Activated T-cell treated with anti-CD3 and anti-CD28 coated beads for 4 hours (primary cell): ENCODE measurements around the gene GPSM1.

Experiments used
- DNase-seq: peaks from one replicate; pipeline ENCODE4 v3.0.0-alpha.2; 2020

The GPSM1 gene

DNA sequence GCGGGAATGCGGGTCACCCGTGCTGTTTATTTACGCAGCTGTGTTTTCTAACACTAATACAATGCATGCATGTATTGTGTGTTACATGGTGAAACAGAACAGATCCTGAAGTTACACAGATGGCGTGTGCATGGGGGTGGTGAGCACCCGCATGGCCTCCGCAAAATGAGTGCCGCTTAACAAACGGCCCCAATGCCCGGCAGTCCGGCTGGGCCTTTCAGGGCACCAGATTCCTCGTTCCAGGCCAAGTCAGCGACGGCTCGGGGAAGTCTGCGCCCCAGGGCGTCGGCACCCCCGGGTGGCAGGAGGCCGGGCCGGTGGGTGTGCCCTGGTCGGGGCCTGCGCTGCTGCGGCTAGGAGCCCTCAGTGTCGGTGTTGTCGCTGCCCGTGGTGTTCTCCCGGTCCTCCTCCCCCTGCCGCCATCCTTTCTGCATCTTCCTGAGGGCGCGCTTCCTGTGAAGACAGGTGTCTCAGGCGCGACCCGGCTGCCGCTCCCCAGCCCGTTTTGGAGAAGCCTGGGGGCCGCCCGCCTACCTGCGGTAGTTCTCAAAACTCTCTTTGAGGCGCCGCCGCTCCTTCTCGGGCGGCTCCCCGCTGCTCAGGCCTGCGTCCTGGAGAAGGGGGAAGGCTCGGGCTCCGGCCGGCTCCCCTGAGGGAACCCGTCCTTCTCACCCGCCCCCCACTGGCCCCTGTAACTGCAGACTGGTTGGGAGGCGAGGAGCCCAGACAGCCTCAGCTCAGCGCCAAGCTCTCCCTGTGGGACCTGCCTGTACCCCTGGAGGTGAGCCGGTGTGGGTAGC, 36.8 kb downstream of the GPSM1 start:
- DNase-seq, result no peak

- no peak for DNase-seq
Observed at GRCh38 chr9:136364942-136365774, 37.8 kb downstream of the GPSM1 start.

DNA sequence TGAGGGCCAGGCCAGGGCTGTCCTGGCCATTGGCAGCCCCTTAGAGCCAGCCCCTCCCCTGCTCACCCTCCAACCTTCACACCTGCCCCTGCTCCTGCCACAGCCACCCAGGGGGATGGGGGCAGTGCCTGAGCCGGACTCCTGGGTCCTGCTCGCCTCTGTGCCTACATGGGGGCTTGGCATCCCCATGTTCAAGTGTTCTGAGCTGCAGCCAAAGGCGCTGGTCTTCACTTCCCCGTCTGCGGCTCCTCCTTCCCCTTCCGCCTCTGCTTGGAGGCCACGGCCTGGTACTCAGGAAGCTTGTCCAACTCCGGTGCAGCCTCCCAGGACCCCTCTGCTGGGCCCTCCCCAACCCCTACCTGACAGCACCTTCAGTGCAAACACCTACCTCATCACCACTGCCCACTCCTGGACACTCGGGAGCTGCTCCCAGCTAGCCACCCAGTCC, 38.5 kb downstream of the GPSM1 start:
- DNase-seq, result no peak

GRCh38 chr9:136366826-136367225, 39.5 kb downstream of the GPSM1 start:
- no peak for DNase-seq

DNA sequence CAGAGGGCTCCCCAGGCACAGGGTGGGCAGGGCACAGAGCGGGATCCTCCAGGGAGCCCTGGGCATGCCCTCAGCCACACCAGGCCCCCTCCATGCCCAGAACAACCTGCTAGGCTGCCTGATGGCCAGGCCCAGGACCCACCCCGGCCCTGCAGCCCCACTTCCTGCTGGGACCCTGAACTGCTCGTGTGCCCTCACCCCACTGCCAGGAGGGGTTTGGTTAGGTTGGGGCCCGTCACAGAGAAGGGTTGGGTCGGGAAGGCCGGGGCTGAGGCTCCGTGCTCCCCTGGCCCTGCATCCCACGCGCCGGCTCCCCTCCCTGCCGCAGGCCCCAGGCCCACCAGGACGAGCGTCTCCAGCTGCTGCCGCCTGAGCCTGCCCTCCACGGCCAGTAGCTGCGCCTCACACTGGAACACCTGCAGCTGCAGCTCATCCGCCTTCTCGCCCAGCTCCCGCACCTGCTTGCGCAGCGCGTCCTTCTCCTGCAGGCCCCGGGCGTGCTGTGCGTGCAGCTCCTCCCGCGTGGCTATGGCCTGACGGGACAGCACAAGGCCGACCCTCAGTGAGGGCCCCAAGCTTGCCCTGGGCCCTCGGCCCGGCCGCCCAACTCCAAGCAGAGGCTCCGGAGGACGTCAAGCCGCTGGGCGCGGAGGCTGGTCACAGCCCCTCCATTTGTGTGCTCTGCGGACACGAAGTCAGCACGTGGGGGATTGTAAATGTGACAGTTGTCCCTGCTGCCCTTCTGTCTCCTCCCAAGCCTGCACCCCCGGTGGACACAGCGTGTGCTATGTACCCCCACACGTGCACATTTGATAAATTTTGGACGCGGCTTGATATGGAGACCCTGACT, 40.2 kb downstream of the GPSM1 start:
- no peak for DNase-seq

GRCh38 chr9:136368190-136368589, 40.9 kb downstream of the GPSM1 start:
- no peak for DNase-seq

DNA sequence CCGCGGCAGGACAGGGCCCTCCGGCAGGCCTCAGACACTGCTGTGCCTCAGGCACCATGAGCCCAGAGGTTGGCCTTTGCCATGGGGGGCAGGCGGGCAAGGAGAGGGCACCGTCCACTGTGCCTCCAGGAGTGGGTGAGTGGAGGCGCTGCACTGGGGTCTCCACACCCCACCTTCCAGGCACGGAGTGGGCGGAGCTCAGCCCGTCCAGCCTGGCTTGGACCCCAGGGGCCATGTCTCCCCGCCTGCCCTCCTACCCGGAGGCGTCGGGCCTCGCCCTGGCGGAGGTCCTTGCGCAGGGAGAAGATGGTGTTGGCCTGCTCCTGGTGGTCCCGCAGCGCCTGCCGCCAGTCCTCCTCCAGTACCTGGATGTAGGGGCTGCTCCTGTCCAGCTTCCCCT, 42.7 kb downstream of the GPSM1 start:
- no peak for DNase-seq

DNA sequence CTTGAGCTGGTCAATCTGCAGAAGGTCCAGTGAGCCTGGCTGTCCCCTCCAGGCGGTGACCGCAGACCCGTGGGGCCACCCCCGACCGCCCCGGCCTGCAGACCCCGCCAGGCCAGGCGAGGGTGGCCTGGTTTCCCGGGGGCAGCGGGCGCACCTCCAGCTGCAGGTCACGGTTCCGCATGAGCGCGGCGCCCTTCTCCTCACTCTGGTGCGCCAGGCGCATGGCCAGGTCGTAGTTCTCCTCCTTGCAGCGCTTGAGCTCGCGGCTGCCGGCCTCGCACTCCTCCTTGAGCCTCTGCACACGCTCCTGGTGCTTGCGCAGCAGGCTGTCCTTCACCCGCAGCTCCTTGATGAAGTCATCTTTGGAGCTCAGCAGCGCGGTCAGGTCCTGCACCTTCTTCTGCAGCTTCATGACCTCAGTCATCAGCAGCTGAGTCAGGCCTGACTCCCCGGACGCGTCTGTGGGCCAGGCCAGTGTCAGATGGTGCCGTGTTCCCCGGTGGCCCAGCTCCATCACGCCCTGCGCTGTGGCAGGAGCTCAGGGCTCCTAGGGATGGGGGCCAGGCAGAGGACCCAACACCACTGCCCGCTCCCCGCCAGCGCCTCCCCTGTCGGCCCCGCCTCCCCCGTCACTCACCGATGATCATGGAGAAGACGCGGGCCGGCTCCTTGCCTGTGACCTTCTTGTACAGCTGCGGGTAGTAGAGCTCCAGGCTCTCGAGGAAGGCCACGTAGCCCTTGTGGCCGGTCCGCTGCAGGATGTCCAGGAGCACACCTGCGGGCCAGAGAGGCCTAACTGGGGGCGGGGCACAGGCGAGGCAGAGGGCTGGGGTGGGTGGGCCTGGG, 43.6 kb downstream of the GPSM1 start:
- no peak for DNase-seq

- no peak for DNase-seq
Observed at GRCh38 chr9:136371533-136371880, 44.2 kb downstream of the GPSM1 start.

- no peak for DNase-seq
Observed at GRCh38 chr9:136372006-136372405, 44.7 kb downstream of the GPSM1 start.

DNA sequence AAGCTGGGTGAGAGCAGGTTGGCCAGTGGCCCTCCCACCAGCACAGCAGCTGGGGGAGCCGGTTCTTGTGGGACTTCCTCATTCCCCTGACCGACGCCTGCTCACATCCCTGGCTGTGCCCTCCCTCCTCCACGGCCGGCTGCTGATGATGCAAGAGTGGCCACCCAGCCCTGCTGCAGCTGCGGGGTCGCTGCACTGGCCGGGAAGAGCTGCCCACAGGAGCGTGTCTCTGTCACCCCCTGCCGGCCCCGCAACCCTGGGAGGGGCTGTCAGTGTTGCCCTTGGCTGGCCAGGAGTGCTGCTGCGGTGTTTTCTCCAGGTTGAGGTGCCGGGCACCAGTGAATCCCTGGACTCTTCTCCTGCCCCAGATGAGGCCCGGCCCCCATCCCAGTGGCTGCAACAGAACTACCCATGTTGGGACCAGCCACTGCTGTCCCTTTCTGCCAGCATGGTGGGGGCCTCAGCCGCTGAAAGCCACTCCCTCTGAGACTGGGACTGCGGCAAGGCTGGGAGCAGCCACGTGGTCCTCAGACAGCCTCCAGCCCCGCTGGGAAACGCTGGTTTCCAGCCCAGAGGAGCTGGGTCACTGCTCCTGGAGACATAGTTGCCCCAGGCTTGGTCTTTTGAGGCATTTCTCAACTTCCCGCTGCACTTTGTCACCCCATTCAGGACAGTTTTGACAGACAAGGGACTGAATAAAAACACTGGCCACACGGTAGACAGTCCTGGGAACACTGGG, 45.4 kb downstream of the GPSM1 start:
- DNase-seq, result no peak

DNA sequence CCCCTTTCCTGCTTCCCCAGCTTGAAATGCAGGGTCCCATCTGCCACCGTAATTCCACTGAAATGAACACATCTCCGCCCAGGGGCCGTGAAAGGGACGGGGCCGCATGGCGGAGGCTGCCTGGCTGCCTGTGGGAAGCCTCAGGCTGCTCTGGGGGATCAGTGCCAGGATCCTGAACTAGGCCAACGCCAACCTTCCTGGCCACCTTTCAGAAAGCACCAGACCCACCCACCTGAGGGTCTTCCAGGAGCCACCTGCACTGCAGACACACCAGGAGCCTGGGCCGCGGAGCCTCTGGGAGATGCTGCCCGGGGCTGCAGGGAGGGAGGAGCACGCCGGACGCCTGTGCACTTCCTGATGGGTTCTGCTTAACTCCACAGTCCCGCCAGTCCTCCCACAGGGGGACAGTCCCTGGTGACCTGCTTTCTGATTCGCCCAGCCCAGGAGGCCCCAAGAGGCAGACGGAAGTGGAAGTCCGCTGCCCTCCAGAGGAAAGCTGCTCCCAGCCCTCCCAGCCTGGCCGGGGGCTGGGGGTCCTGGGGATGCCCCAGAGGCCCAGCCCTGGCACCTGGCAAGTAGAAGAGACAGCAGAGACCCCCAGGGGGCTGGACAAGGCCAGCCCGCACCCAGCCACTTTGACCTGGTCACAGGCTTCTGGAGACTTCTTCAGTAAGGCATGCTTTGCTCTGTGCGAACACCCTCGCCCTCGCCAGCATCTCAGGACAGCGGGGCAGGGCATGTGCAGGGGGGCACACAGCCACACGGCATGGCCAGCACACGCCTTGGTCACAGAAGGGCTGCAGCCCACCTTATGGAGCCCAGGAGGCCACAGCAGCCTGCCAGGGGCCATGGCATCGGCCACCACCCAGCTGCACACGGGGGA, 46.2 kb downstream of the GPSM1 start, which contains the start of gene CARD9:
TSS of gene CARD9 (minus strand) at position 370 of the 883 bp plus-strand sequence. CDS start 1,591 bp downstream, outside the sequence.
- DNase-seq, result no peak

DNA sequence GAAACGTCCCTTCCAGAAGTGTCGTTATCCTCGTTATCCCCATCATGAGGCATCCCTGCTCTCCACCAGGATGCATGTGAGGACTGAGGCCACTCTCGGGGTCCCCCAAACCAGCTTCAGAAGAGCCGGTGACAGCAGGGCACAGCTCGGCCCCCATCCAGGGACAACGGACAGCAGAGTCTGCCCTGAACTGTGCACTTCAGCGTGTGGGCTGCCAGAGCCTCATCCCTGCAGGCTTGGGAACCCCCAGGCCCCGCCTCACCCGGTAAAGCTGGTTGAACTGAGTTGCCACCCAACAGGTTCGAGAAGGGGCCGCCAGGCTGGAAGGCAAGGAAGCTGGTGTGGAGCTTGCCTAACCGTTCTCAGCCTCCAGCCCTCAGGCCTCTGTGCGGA, 46.8 kb downstream of the GPSM1 start:
- no peak for DNase-seq

DNA sequence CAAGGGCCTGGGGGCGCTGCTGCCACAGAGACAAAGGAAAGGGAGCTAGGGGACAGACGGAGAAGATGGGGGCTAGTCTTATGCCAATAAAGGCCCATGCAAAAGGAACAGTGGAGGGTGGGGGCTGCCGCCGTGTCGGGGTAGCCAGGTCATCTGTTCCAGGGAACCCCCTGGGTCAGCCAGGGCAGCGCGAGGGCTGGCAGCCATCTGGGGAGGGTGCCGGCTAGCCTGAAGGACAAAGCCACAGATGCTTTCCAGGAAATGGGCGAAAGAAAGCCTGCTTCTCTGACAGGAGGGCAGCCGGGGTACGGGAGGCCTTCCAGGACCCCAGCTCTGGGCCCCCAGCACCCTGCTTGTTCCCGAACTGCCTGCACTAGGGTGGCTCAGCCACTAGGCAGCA, 47.8 kb downstream of the GPSM1 start:
- DNase-seq, result no peak

DNA sequence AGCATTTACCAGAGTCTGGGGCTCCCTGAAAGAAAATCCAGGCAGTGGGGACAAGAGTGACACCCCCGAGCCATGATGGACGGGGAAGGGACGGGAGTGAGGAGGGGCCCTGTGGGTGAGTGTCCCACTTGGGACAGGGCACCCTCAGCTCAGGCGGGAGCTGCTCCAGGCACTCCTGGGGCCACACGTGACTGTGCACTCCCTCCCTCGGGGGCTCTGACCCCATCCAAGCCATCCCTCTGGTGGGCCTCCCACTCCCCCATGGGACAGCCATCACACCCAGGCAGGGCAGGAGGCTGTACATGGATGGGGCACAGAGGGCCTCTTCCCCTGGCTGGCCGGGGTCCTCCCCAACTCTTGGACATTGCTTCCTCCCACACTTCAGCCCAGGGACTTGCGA, 49.1 kb downstream of the GPSM1 start:
- DNase-seq, result no peak

DNA sequence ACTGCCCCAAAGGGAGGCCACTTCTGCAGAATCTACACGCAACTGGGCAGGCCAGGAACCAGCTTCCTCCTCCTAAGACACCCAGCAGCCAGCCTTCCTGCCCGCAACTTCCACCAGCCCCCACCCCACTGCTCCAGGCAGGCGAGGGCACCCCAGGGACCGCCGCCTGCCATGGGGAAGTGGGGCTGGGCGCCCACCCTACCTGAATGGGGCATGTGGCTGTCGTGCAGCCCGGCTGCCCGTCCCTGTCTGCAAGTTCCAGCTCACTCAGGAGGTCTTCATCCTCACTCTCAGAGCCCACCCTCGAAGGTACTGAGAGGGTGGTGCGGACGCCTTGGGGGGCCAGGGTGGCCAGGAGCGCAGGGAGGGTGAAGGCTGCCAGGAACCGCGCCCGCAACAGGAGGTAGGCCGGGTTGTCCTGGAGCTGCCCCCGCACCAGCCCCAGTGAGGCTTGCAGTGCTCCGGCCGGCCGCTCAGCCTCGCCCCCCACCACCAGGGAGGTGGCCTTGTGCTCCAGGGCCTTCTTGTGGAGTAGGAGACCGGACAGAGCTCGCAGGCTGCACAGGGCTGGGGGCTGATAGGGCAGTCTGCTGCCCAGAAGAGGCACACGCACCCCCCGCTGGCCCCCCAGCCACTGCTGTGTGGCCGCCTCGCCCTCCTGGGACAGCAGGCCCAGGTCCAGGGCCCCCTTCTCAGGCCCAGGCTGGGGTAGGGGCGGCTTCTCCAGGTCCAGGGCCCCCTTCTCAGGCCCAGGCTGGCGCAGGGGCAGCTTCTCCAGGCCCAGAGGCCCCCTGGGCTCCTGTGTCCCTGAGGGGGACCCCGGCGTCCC, 50.2 kb downstream of the GPSM1 start:
- no peak for DNase-seq

GRCh38 chr9:136378170-136379002, 51.0 kb downstream of the GPSM1 start:
- no peak for DNase-seq

DNA sequence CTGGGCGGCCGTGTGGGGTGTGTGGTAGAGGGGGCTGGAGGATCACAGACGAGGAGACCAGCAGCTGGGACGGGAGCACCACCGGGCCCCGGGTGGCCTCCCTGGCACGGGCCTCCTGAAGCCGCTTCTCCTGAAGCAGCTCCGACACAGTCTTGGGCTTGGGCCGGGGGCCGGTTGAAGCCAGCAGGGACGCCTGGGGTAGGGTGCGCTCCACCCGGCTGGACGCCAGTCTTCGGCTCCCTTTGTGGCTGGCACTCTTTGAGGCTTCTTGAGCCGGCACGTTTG, 51.6 kb downstream of the GPSM1 start:
- DNase-seq, result no peak

- DNase-seq, result no peak
Observed at GRCh38 chr9:136379401-136379800, 52.1 kb downstream of the GPSM1 start.
